Activated CD4-positive, alpha-beta T cell treated with anti-CD3 and anti-CD28 coated beads, Interleukin-2, amount 10 ng/mL, durations not matched to agents 24 days and 14 days (primary cell): ENCODE results near the gene OR5K1. TPM values are rescaled to one million over a fixed set of nuclear protein-coding genes. Genes with fewer than 3 reads are reported as not detected.

Experiments used
- total RNA-seq: library from RNA; stranded (reverse); gene quantifications from 2 replicates; pipeline ENCODE4 v1.2.3, GENCODE V29; 2022

Gene OR5K1
- total RNA-seq, 1 donor from 2014 or later = not detected

Other genes with a start within 250 kb of the OR5K1 start
- gene OR5H6, start 199.0 kb upstream of the OR5K1 start, total RNA-seq = not detected in 2 replicates
- not detected in 2 replicates for gene OR5H2, start 180.7 kb upstream of the OR5K1 start, total RNA-seq
- not detected in 2 replicates for gene OR5K4, start 109.3 kb upstream of the OR5K1 start, total RNA-seq
- gene OR5K3, start 72.5 kb upstream of the OR5K1 start, total RNA-seq = not detected in 2 replicates
- not detected in 2 replicates for gene OR5K2, start 34.5 kb downstream of the OR5K1 start, total RNA-seq
- gene CLDND1, start 59.7 kb downstream of the OR5K1 start, total RNA-seq = 279 and 288 TPM in 2 replicates
- gene GPR15, start 68.8 kb downstream of the OR5K1 start, total RNA-seq = 3.6 and 4.1 TPM in 2 replicates
- gene CPOX, start 130.4 kb downstream of the OR5K1 start, total RNA-seq = 46.4 and 46.6 TPM in 2 replicates